Islet of Langerhans (tissue), 1 donor: ENCODE results near the gene MRFAP1L1.
"Not testable (repeated sequence)": the region's sequence is repeated elsewhere in the genome, so short reads cannot be mapped to it uniquely, and the experiment has no call there.

Experiments
- FAIRE-seq: peaks from one replicate; lab custom pipeline; 2011; peaks lifted over from hg19 to GRCh38; lab: Jason Lieb, UNC

MRFAP1L1 gene

GRCh38 chr4:6733358-6734164 lies 23.9 kb upstream of the MRFAP1L1 start:
- FAIRE-seq, result no peak

DNA sequence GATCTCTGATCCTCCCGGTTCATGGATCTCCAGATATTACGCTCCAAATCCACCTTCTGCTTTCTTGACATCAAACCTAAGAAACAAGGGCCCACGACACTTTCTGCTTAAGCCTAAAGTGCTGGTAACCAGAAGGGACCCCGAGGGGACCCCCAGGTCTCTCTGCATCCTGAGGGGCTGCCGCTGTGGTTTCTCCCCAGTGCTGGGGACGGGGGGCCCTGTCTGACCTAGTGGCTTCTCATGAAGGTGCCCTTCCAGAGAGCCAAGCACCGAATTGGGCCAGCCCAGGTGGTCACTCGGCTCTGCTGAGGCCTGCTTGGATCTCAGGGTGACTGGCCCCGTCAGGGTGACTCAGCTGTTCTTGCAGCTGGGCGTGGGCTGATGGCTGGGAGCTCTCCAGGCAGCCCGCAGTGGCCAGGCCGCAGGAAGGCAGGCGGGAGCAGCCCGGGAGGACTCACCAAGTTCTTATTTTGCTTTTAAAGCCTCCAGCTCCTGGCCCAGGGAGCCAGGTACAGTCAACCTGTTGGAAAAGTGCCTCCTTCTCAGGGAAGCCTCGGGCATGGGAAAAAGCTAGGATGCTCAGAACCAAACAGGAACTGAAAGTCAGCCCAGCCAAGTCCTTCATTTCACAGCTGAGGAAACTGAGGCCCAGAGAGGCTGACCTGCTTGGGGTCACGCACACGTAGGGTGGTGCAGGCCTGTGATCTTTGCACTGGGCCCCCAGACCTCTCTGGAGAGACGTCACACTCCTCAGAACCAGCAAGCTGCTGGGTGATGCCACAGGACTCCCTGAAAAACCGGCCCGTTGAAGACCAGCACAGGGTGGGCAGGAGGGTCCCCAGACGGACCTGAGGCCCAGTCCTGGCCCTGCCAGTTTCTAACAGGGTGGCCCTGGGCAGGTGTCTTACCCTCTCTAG lies 23.0 kb upstream of the MRFAP1L1 start:
- FAIRE-seq, result no peak

- FAIRE-seq, result no peak
Observed at GRCh38 chr4:6731780-6732179, 22.1 kb upstream of the MRFAP1L1 start.

DNA sequence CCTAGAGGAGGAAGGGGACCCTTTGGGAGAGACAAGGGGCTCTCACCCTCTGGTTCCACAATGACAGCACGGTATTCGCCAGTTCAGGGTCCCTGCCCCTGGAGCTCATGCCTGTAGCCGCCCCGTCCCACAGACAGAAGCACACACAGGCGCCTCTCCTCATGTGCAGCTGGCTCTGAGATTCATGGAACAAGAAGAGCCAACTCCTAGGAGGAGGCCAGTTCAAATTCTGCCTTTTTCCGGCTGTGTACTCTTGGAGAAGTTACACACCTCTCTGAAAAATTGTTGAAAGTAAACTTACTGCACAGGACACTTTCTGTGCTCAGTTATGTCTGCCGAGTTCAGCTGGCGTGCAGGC lies 21.6 kb upstream of the MRFAP1L1 start:
- no peak for FAIRE-seq

- FAIRE-seq, result no peak
Observed at GRCh38 chr4:6730603-6731317, 21.1 kb upstream of the MRFAP1L1 start.

DNA sequence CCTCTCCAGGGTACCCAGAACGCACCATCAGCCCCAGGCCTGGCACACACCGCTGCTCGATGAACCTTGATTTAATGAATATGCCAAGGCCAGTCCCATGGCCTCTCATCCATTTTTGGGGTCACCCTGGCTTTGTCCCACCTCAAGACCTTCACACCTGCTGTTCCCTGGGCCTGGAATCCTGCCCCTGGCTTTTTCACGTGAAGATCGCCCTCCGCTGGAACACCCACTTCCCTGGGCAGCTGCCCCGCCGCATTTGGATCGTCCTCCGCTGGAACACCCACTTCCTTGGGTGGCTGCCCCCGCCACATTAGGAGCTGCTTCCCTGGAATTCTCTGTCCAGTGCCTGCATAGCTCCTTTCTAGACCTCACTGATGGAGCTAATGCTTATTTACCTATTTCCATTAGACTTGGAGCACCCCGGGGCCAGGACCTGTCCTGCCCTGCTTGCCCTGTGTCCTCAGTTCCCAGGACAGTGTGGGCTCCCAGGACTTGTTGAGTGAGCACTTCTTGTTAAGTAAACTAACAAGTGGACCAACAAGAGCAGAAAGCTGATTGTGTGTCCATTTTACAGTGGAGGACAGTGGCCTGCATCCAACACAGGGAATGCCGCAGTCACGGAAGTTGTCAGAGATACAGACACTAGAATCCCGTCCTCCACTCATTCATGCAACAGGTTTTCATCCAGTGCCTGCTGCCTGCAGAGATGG lies 18.8 kb upstream of the MRFAP1L1 start:
- no peak for FAIRE-seq

GRCh38 chr4:6727943-6728250 lies 18.2 kb upstream of the MRFAP1L1 start:
- no peak for FAIRE-seq

GRCh38 chr4:6727081-6727942 lies 17.6 kb upstream of the MRFAP1L1 start:
- no peak for FAIRE-seq

DNA sequence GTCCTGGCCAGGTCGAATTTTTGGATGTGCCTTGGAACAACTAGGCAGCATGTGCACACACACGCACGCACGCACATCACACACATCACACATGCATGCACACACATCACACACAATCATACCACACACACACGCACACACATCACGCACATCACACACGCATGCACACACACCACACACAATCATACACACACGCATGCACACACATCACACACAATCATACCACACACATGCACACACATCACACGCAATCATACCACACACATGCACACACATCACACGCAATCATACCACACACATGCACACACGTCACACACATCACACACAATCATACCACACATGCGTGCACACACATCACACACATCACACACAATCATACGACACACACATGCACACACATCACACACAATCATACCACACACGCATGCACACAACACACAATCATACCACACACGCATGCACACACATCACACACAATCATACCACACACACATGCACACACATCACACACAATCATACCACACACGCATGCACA lies 15.8 kb upstream of the MRFAP1L1 start:
- FAIRE-seq, result not testable (repeated sequence)

DNA sequence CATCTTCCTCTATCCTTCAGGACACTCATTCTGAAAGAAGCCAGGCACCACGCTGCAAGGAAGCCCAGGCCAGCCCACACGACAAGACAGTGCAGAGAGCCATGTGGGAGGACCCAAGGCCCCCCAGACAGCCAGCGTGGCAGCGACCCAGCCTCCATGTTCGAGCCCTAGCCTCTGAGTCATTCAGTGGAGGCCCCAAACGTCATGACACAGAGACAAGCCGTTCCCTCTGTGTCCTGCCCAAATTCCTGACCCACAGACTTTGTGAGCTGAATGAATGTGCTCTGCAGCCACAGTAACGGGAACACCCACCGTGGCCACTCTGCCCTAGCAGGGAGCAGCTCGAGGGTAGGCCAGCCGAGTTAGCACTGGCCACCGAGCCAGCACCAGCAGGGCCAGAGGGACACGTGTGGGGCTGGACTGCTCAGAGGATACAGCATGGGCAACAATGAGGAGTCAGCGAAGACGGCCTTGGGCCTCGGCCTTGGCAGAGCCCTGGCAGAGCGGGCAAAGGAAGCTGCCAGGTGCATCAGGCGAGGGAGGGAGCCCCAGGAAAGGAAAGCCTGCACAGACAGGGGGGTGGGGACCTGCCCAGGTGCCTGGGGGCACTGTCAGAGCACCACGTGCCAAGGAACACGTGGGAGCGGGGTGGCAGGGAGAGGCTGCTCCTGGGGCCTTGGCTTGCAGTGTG lies 14.9 kb upstream of the MRFAP1L1 start:
- FAIRE-seq, result no peak

GRCh38 chr4:6723851-6724250 lies 14.2 kb upstream of the MRFAP1L1 start:
- FAIRE-seq, result no peak

- FAIRE-seq, result no peak
Observed at GRCh38 chr4:6722891-6723290, 13.2 kb upstream of the MRFAP1L1 start.

DNA sequence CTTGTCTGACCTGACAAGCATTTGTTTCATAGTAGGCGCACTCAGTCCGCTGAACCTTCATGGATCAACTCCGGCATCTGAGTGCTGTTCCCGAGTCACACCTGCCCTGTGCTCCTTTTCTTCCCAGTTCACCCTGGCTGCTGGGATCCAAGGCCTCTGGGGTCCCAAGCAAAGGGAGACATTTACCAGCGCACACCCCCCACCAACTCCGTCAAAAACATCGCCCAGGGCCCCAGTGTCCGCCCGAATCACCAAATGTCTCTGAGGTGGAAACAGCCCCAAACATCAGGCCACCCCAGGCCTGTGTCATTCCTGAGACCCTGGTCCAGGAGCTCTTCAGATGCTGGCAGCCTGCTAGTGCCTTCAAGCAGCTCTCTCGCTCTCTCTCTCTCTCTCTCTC lies 11.5 kb upstream of the MRFAP1L1 start:
- FAIRE-seq, result no peak

GRCh38 chr4:6720202-6720699 lies 10.6 kb upstream of the MRFAP1L1 start:
- no peak for FAIRE-seq

GRCh38 chr4:6719611-6720179 lies 10.0 kb upstream of the MRFAP1L1 start:
- no peak for FAIRE-seq

DNA sequence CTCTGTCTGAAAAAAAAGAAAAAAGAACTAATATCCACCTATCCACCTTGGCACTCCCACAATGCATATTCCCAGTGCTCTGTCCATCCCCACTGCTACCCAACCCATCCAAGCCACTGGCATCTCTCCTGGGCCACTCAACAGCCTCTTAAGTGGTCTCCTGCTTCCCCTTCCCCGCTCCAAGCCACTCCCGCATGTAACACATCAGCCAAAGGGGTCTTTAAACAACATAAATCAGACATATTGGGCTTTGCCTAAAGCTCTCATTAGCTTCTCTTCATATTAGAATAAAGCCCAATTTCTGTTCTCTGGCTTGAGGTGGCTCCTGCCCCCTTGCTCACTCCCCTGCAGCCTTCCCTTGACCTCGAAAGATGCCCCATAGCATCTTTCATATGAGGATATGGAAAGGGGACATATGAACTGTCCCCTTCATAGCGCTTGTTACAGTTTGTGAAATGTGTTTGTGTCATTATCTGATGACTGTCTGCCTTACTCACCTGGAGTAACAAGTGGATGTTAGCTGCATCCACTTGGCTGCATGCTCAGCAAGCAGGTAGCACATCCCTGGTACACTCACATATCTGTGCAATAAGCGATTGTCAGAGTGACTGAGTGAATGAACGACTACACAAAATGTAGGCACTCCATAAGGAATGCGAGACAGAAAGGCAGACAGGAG lies 9.4 kb upstream of the MRFAP1L1 start:
- no peak for FAIRE-seq

DNA sequence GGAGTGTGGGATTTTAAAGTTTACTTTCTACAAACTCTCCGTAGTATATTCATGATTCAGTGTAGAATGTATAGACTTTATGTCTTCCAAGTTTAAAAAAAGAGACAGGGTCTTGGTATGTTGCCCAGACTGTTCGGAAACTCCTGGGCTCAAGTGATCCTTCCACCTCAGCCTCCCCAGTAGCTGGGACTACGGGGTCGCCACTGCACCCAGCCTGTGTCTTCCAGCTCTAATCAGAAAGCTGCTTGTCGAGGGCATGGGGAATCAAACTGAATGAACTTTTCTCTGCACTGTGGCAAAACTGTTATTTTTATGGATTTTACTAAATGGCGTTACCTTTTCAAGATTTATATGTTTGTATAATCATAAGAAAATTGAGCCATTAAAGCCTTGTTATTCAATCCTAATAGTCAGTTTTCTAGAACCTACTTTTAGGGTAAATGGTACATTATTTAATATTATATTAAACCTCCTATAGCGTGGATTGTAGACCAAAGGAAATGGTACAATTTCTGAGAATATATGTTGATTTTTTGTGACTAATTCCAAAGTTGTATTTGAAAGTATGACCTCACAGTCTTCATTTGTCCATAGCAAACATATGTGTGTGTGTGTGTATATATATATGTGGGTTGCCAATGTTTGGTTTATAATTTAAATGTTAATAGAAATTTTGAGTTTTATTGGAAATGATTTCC lies 7.4 kb upstream of the MRFAP1L1 start:
- no peak for FAIRE-seq

GRCh38 chr4:6716018-6716911 lies 6.6 kb upstream of the MRFAP1L1 start, which contains the start of gene BLOC1S4:
Gene BLOC1S4 (plus strand): TSS chr4:6716174. CDS start chr4:6716210, 36 bp downstream.
- no peak for FAIRE-seq
